IPS-20b (cell line): ENCODE results near the gene CCNE1.

Experiments
- H3K27ac ChIP-seq: one replicate; pipeline ENCODE4 v1.5.1; 2013; ENCODE audit warnings: low read length
- H3K27me3 ChIP-seq: 2 replicates; pipeline ENCODE4 v1.6.1; 2013; ENCODE audit warnings: mild to moderate bottlenecking, low read length, inconsistent platforms; ENCODE audit not compliant: insufficient read depth
- H3K36me3 ChIP-seq: 2 replicates; pipeline ENCODE4 v1.6.1; 2013; ENCODE audit warnings: low read depth, mild to moderate bottlenecking, inconsistent platforms, low read length, moderate library complexity; ENCODE audit not compliant: insufficient read depth
- H3K4me1 ChIP-seq: 2 replicates; pipeline ENCODE4 v1.6.1; 2013; ENCODE audit warnings: mild to moderate bottlenecking, control low read depth, inconsistent platforms, low read length, moderate library complexity; ENCODE audit not compliant: insufficient read depth
- H3K4me3 ChIP-seq: 2 replicates; pipeline ENCODE4 v1.5.1; 2013; ENCODE audit warnings: mild to moderate bottlenecking, low read length, inconsistent platforms
- H3K9ac ChIP-seq: 2 replicates; pipeline ENCODE4 v1.6.1; 2013; ENCODE audit warnings: low read depth, mild to moderate bottlenecking, inconsistent platforms, low read length, moderate library complexity
- H3K9me3 ChIP-seq: 2 replicates; pipeline ENCODE4 v1.6.1; 2013; ENCODE audit warnings: mild to moderate bottlenecking, low read depth, low read length, inconsistent platforms; ENCODE audit not compliant: insufficient read depth

The CCNE1 gene

DNA sequence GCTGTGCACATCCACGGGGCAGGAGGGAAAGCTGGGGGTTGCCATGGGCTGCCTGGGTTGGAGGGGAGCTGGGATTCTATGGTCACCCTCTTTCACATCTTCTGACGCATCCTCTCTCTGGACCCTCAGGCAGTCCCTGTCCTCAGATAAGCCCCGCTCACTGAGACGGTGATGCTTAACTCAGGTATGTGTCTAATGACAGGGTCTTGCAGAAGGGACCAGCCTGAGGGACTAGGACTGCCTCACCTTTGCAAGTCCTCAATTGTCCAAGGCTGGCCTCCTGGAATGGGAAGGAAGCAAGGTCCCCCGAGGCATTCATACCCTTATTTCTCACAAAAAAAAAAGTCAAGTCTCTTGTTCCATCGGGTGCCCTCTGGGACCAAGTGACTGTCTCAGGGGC is 37.7 kb upstream of the CCNE1 start:
- Histone ChIP-seq H3K4me3 (no peak overlapping the region), H3K36me3 (no peaks in the 10 kb centered on the region), H3K27ac (no peak overlapping the region), H3K9me3 (no peaks in the 10 kb centered on the region), H3K9ac (no peak overlapping the region), H3K4me1 (peaks cover 3% of the 10 kb centered on the region; the same call in 1 of the 2 replicates), H3K27me3 (no peaks in the 10 kb centered on the region)

DNA sequence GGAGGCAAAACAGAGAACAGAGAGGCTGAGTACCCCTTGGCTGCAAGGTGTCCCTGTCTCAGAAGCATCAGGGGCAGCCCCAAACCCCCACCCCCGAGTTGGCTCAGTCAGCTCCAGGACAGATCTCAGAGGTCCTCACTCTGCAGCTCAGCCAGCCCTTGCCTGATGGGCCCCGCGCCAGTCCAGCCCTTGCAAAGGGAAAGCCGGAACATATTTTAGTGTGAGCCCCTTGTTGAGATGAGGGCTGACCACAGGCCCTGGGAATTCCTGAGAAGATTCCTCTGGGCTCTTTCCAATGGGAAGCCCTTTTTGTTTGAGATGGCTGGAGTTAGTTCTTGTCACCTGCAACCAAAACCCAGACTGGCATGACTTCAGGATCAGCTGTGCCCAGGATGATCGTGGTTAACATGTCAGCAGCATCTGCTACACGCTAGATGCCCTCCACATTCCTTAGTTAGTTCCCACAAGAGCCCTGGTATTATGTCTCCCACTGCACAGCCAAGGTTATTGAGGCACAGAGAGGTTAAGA is 33.9 kb upstream of the CCNE1 start:
- H3K9ac ChIP-seq, result no peak overlapping the region
- no peaks in the 10 kb centered on the region; the same call in 1 of the 2 replicates for H3K4me1 ChIP-seq
- no peaks in the 10 kb centered on the region for H3K36me3 ChIP-seq
- no peak overlapping the region for H3K27ac ChIP-seq
- no peak overlapping the region for H3K4me3 ChIP-seq
- no peaks in the 10 kb centered on the region for H3K27me3 ChIP-seq
- no peaks in the 10 kb centered on the region for H3K9me3 ChIP-seq

DNA sequence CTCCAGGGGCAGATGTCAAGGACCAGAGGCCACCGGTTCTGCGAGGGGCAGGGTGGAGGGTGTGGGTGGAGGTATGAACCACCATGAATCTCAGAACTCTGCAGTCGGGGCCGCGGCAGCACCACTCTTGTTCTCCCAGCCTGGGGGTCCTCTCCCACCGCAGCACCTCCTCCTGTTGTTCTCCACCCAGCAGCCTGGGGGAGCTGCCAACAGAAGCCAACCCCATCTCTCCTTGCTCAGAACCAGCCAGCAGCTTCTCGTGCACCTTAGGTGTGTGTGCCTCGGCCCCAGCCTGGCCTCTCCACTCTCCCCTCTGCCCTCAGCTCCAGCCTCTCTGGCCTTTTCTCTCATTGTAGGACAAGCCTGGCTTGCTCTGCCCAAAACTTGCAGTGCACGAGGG is 31.9 kb upstream of the CCNE1 start:
- Histone ChIP-seq H3K4me3 (no peak overlapping the region), H3K36me3 (no peaks in the 10 kb centered on the region), H3K27me3 (no peaks in the 10 kb centered on the region), H3K9ac (no peak overlapping the region), H3K4me1 (no peaks in the 10 kb centered on the region; the same call in 1 of the 2 replicates), H3K9me3 (no peaks in the 10 kb centered on the region), H3K27ac (no peak overlapping the region)

DNA sequence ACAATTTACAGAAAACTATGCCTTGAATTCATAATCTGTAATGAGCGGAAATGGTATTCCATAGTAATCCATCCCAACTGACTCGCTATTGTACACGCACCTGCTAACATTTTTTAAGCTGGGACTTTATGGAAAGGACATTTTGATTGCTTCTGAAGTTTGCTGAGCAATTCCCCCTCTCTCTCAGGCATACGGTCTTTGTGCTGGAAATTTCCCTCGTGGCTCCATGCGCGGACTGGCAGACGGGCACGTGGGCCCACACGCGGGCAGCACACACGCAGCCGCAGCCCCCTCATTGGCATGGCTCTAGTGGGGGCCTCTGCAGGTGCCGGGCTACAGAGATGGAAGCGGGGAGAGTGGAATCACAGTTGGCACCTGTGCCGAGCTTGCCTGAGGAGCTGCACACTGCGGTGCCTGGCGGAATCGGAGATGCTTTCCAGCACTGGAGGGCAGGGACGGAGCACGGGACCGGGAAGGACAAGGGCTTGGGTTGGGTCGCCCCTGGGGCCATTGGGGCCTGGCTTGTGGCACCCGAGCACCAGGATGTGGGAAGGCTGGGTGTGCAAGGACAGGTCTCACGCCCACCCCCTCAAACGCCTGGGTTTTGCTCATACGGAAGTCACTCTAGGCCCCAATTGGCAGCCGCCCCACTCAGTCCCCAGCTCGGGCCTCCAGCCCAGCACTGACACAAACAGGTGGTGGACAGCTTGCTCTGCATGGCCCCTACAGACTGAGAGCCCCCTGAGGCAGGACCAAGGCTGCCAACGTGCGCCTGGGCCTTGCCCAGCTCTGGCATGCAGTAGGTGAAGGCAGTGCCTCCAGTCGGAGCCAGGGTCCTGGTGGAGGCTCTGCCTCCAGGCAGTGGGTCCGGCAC is 30.2 kb upstream of the CCNE1 start:
- H3K4me3 ChIP-seq, result no peak overlapping the region
- no peaks in the 10 kb centered on the region for H3K4me1 ChIP-seq
- no peaks in the 10 kb centered on the region for H3K9me3 ChIP-seq
- H3K27me3 ChIP-seq, result no peaks in the 10 kb centered on the region
- no peak overlapping the region for H3K9ac ChIP-seq
- H3K36me3 ChIP-seq, result no peaks in the 10 kb centered on the region
- no peak overlapping the region for H3K27ac ChIP-seq

DNA sequence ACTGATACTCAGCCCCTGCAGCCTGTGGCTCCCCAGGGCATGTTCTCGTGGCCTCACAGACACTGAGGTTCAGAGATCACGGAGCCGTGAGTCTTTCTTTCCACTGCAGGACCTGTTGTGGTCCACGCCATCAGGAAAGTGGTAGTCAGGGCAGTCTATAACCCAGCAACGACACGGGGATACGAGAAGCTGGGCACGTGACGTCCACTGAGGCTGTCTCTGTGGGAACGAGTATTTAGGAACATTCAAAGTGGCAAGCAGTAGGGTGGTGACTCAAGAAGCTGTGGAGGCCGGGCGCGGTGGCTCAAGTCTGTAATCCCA is 29.6 kb upstream of the CCNE1 start:
- no peak overlapping the region for H3K9ac ChIP-seq
- H3K4me1 ChIP-seq, result no peaks in the 10 kb centered on the region
- H3K27me3 ChIP-seq, result no peaks in the 10 kb centered on the region
- no peaks in the 10 kb centered on the region for H3K36me3 ChIP-seq
- H3K9me3 ChIP-seq, result no peaks in the 10 kb centered on the region
- H3K27ac ChIP-seq, result no peak overlapping the region
- no peak overlapping the region for H3K4me3 ChIP-seq

DNA sequence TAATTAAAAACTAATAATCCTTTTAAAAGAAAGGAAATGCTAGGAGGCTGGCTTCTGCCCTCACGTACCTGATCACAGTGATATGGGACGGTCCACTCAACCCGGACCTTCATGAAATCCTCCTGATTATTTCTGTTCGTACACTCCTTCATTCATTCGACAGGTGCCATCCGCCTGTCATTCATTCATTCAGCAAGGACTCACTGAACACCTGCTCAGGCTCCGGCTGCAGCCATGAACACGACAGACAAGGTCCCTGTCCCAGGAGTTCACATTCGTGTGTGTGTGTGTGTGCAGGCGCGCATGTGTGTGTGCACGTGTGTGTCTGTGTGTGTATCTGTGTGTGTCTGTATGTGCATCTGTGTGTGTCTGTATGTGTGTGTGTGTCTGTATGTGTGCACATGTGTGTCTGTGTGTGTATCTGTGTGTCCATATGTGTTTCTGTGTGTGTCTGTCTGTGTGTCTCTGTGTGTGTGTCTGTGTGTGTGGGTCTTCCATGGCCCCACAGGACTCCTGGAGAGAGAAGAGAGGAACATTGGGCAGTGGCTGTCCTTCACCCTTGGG is 28.1 kb upstream of the CCNE1 start:
- H3K4me1 ChIP-seq, result no peaks in the 10 kb centered on the region
- no peaks in the 10 kb centered on the region for H3K27me3 ChIP-seq
- no peaks in the 10 kb centered on the region for H3K9me3 ChIP-seq
- no peak overlapping the region for H3K27ac ChIP-seq
- H3K36me3 ChIP-seq, result no peaks in the 10 kb centered on the region
- no peak overlapping the region for H3K4me3 ChIP-seq
- no peak overlapping the region for H3K9ac ChIP-seq

DNA sequence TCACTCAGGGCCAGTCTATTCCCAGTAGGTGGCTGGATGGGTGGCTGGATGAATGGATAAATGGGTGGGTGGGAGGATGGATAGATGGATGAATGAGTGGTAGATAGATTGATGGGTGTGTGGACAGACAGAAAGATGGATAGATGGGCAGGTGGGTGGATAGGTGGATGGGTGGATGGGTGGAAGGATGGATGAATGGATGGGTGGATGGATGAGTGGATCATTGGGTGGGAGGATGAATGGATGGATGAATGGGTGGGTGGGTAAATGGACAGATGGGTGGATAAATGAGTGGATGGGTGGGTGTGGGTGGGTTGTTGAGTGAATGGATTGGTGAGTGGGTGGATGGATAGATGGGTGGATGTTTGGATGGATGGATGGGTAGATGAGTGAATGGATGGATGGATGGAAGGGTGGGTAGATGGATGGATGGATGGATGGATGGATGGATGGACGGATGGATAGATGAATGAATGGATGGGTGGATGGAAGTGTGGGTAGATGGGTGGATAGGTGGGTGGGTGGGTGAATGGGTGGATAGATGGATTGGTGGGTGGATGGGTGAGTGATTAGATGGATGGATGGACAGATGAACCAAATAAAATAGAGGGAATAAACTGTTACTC is 27.1 kb upstream of the CCNE1 start:
- Histone ChIP-seq H3K27me3 (no peaks in the 10 kb centered on the region), H3K4me1 (no peaks in the 10 kb centered on the region), H3K9ac (no peak overlapping the region), H3K27ac (no peak overlapping the region), H3K36me3 (no peaks in the 10 kb centered on the region), H3K4me3 (no peak overlapping the region), H3K9me3 (no peaks in the 10 kb centered on the region)

DNA sequence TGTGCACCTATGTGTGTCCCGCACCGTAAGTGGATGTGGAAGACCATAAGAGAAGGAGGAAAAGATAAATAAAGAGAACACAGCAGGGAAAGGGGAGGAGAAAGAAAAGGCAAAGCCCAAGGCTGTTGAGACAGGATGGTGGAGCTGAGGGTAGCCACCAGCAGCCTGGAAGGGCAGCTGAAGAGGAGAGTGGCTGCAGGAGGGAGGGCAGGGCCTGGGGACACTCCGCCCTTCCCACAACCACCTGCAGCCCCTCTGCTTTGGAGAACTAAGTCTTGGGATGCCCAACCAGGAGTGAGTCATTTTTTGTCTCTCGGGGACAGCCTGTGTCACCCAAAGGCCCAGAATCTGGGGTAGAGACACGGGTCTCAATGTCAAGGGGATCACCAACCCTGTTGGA is 26.4 kb upstream of the CCNE1 start:
- Histone ChIP-seq H3K27me3 (no peaks in the 10 kb centered on the region), H3K36me3 (no peaks in the 10 kb centered on the region), H3K4me3 (no peak overlapping the region), H3K27ac (no peak overlapping the region), H3K9ac (no peak overlapping the region), H3K4me1 (no peaks in the 10 kb centered on the region), H3K9me3 (no peaks in the 10 kb centered on the region)

DNA sequence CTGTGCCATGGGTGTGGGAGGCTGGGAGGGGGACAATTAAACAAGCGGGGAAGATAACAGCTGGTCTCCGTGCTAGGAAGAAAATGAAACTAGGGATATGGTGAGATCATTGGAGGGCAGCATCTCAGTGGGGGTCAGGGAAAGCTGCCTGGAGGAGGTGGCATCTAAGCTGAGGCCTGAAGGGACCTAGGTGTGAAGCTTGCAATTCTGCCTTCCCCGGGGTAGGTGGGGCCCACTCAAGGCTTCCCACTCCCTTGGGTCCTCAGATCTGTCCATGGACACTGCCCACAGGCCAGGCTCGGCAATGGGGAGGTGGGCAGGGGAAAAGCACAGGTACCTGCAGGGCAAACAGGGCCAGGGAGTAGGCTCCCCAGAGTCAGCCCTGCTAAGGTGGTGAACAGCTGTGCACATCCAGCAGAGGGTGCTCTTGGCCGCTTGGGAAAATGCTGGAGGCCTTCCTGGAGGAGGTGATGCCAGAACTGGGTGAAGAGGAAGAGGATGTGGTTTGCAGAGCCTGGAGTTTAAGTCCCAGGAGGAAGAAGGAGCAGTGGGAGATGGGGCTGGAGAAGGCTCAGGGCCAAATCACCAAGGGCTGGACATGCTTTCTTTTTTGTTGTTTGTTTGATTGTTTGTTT is 25.7 kb upstream of the CCNE1 start:
- no peaks in the 10 kb centered on the region for H3K36me3 ChIP-seq
- no peaks in the 10 kb centered on the region for H3K27me3 ChIP-seq
- H3K27ac ChIP-seq, result no peak overlapping the region
- no peaks in the 10 kb centered on the region for H3K4me1 ChIP-seq
- no peak overlapping the region for H3K9ac ChIP-seq
- H3K9me3 ChIP-seq, result no peaks in the 10 kb centered on the region
- H3K4me3 ChIP-seq, result no peak overlapping the region

DNA sequence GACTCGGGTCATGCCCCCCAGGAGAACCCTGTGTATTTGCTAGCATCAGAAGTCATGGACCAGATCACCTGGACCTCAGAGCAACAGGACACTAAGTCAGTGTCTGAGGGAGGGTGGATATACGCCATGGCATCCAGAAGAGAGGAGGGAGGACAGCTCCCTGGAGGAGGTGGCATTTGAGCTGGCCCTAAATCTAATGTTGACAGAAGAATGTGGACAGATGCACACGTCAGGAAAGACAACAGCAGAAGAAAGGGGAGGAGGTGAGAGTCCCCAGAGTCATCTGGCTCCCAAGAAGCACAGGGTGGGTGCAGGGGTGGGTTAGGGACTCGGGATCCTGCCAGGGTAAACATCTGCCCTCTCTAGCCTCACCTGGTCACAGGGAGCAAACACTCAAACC is 24.5 kb upstream of the CCNE1 start:
- Histone ChIP-seq H3K4me1 (no peaks in the 10 kb centered on the region), H3K27ac (no peak overlapping the region), H3K36me3 (no peaks in the 10 kb centered on the region), H3K27me3 (no peaks in the 10 kb centered on the region), H3K9ac (no peak overlapping the region), H3K4me3 (no peak overlapping the region), H3K9me3 (no peaks in the 10 kb centered on the region)

DNA sequence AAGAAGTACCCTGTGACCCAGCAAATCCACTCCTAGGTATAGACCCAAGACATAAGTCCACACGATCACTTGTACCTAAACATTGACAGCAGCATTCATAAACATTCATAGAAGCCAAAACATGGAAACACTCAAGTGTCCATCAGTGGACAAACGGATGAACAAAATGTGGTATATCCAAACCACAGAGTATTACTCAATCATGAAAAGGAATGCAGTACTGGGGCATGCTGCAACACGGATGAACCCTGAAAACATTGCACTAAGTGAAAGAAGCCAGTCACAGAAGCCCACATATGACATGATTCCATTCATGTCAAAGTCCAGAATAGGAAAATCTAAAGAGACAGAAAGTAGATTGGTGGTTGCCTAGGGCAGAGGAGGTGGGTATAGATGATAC is 22.8 kb upstream of the CCNE1 start:
- Histone ChIP-seq H3K27me3 (no peaks in the 10 kb centered on the region), H3K4me1 (no peaks in the 10 kb centered on the region), H3K9me3 (no peaks in the 10 kb centered on the region), H3K9ac (no peak overlapping the region), H3K27ac (no peak overlapping the region), H3K36me3 (no peaks in the 10 kb centered on the region), H3K4me3 (no peak overlapping the region)
